ENCODE data around the gene FUBP3. TPM values are rescaled to one million over a fixed set of nuclear protein-coding genes. Genes with fewer than 3 reads are reported as not detected.

The FUBP3 gene
- total RNA-seq, 4 donors from 2014 or later: 10.4 to 75.1 (median 13.0) TPM

DNA sequence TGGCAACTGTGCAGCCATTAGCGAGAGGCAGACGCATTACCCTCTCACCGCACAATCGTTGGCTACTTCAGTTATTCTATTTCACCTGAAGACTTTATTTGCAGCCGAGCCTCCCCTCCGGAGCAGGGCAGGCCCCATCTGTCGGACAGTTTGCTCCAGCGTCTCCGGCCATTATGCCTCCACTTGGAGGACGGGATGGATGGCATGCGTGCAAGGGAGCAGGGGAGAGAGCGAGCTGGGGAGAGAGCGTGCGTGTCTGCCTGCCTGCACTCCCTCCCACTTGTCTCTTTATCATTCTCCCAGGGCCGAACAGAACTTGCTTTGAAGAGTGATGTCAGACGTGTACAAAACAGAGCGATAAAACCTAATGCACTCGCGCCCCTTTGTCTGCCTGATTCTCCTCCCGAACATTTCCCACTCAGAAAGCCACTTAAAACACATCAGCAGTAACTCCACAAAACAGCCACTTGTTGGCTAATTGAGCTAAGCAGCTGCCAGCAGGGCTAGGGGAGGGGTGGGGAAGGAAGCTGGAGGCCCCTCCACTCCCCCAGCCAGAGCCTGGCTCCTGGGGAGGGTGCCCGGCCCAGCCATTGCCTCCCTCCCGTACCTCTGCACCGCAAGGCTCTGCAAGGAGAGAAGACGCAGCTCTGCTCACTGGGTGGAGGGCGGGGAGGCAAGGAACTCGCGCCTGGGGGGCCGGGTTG, 43.4 kb upstream of the FUBP3 start:
- DNase-seq: no peak
- Histone ChIP-seq H3K27me3 (peaks cover 52 to 71% (median 54%) of the 10 kb centered on the region in 3 donors), H3K9me3 (no peaks in the 10 kb centered on the region), H3K27ac (no peak overlapping the region), H3K4me3 (no peak overlapping the region), H3K4me1 (peaks cover 0 to 4% of the 10 kb centered on the region in 2 donors), H3K36me3 (no peaks in the 10 kb centered on the region)
- TF ChIP-seq POLR2A (IDR thresholded peaks at IDR 0.05): no peak
- intact Hi-C loops (cut with DNase I; ENCODE audit: low total_unique reads) (no loop called here), in situ Hi-C loops (cut with MboI; ENCODE audit: low sequenced_read_pairs in 4 of 4) (no loop called here)
- ATAC-seq: no peak

DNA sequence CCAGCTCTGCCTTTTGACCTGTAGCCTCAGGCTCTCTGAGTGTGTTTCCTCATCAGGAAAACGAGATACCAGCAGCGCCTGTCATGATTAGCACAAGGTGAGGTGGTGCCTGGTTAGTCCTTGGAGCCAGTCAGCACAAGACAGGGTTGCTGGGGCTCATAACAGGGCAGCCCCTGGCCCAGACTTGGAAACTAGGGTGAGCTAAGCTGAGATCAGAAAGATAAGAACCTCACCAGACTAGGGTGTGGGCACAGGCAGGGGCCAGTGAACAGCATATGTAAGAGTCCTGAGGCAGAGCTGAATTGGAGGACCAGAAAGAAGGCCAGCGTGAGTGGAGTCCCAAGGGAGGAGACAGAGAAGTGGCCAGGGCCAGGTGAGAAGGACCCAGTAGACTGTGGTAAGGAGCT, 42.7 kb upstream of the FUBP3 start:
- Histone ChIP-seq H3K4me1 (no peaks in the 10 kb centered on the region), H3K27ac (no peak overlapping the region), H3K9me3 (no peaks in the 10 kb centered on the region), H3K36me3 (no peaks in the 10 kb centered on the region), H3K27me3 (peaks cover 53 to 74% (median 54%) of the 10 kb centered on the region in 3 donors), H3K4me3 (no peak overlapping the region)
- intact Hi-C loops (cut with DNase I; ENCODE audit: low total_unique reads): no loop called here
- in situ Hi-C loops (cut with MboI; ENCODE audit: low sequenced_read_pairs in 4 of 4): no loop called here
- ATAC-seq: no peak
- DNase-seq: no peak
- TF ChIP-seq POLR2A (IDR thresholded peaks at IDR 0.05): no peak
- TF ChIP-seq, protein P1, sequence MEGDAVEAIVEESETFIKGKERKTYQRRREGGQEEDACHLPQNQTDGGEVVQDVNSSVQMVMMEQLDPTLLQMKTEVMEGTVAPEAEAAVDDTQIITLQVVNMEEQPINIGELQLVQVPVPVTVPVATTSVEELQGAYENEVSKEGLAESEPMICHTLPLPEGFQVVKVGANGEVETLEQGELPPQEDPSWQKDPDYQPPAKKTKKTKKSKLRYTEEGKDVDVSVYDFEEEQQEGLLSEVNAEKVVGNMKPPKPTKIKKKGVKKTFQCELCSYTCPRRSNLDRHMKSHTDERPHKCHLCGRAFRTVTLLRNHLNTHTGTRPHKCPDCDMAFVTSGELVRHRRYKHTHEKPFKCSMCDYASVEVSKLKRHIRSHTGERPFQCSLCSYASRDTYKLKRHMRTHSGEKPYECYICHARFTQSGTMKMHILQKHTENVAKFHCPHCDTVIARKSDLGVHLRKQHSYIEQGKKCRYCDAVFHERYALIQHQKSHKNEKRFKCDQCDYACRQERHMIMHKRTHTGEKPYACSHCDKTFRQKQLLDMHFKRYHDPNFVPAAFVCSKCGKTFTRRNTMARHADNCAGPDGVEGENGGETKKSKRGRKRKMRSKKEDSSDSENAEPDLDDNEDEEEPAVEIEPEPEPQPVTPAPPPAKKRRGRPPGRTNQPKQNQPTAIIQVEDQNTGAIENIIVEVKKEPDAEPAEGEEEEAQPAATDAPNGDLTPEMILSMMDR (IDR thresholded peaks at IDR 0.05 in 4 of 5, conservative IDR thresholded peaks at IDR 0.05 in 1 of 5): no peak

DNA sequence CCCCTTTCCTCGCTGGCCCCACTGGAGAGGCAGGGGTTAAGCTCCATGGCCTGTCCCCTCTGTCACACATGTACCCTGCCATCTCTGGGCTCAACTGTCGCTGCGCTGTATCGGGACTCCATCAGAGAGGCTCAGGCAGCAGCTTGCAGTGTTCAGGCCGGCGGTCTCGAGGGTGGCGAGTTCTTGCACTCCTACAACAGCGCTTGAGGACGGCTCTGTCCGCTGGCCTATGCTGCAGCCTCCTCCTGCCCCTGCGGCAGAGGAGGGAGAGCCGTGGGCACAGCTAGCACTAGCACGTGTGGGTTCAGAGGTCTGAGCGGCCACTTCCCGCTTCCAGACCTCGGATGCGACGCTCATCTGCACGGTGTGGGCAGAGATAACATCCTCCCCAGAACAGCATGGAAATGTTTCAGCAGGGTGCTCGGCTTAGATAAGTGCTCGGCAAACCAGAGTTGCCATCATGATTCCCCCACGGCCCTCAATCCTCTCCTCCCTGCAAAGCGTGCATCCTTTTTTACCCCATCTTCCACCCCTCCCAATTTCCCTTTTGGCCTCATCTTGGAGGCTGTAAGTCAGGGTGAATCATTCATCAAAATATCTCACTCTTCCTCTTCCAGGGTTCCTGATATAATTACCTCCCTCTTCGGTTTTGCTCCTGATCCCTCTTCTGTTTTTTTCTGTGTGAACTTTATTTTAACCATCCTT, 41.9 kb upstream of the FUBP3 start:
- no peak for TF ChIP-seq POLR2A (IDR thresholded peaks at IDR 0.05)
- TF ChIP-seq, protein P1 (IDR thresholded peaks at IDR 0.05 in 4 of 5, conservative IDR thresholded peaks at IDR 0.05 in 1 of 5): no peak
- peaks cover 53 to 79% (median 54%) of the 10 kb centered on the region in 3 donors for H3K27me3 ChIP-seq
- no peak for ATAC-seq
- no peaks in the 10 kb centered on the region for H3K9me3 ChIP-seq
- no peak overlapping the region for H3K4me3 ChIP-seq
- no peaks in the 10 kb centered on the region for H3K36me3 ChIP-seq
- H3K27ac ChIP-seq: no peak overlapping the region
- in situ Hi-C loops (cut with MboI; ENCODE audit: low sequenced_read_pairs in 4 of 4) (no loop called here), intact Hi-C loops (cut with DNase I; ENCODE audit: low total_unique reads) (no loop called here)
- H3K4me1 ChIP-seq: no peaks in the 10 kb centered on the region
- no peak for DNase-seq

DNA sequence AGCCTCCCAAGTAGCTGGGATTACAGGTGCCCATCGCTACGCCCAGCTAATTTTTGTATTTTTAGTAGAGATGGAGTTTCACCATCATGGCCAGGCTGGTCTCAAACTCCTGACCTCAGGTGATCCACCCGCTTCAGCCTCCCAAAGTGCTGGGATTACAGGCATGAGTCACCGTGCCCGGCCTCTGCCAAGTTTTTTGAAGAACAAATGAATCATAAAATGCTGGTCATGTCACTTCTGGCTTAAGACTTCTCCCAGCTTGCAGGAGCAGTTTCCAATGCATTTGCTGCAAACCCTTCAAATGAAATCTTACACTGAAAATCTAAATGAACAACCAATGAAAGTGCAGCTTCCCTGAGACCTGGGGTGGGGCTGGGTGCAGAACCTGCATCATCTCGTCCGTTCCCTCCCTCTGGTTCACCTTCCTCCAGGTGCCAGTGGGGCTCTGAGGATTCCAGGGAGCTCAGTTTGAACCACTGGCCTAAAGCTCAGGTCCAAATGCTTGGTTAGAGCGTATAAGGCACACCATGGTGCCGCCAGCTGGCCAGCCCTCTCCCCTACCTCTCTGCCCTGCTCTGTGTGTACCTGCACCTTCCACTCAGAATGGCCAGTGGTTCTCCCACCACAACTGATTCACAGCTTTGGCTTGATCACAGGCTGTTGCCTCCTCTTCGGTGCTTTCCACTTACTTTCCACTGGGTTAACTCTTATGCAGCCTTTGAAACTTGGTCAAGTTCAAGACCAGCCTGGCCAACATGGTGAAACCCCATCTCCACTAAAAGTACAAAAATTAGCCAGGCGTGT, 39.8 kb upstream of the FUBP3 start:
- Histone ChIP-seq H3K36me3 (no peaks in the 10 kb centered on the region), H3K4me3 (no peak overlapping the region), H3K27me3 (peaks cover 44 to 66% (median 53%) of the 10 kb centered on the region in 3 donors), H3K9me3 (no peaks in the 10 kb centered on the region), H3K27ac (no peak overlapping the region), H3K4me1 (no peaks in the 10 kb centered on the region)
- in situ Hi-C loops (cut with MboI; ENCODE audit: low sequenced_read_pairs in 4 of 4) (no loop called here), intact Hi-C loops (cut with DNase I; ENCODE audit: low total_unique reads) (no loop called here)
- TF ChIP-seq, protein P1 (IDR thresholded peaks at IDR 0.05 in 4 of 5, conservative IDR thresholded peaks at IDR 0.05 in 1 of 5): no peak
- no peak for TF ChIP-seq POLR2A (IDR thresholded peaks at IDR 0.05)
- ATAC-seq (no peak), DNase-seq (peak in 1 of 2 donors; percentile 22)

DNA sequence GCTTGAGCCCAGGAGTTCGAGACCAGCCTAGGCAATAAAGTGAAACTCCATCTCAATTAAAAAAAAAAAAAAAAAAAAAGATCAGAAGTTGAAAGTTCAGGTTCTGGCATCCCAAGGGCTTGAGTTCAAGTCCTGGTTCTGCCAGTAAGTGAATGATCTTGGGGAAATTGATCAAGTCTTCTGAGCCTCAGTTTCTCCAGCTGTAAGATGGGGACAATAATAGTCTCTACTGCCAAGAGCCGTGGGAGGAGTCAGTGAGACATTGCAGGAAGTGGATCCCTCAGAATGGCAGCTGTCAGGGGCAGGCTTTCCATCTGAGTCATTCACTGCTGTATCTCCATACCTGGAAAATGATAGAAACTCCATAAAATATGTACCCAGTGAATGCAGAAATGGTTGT, 37.8 kb upstream of the FUBP3 start:
- no peaks in the 10 kb centered on the region for H3K9me3 ChIP-seq
- no peak overlapping the region for H3K4me3 ChIP-seq
- TF ChIP-seq POLR2A (IDR thresholded peaks at IDR 0.05): no peak
- TF ChIP-seq, protein P1 (IDR thresholded peaks at IDR 0.05 in 4 of 5, conservative IDR thresholded peaks at IDR 0.05 in 1 of 5): no peak
- H3K36me3 ChIP-seq: no peaks in the 10 kb centered on the region
- intact Hi-C loops (cut with DNase I; ENCODE audit: low total_unique reads): no loop called here
- in situ Hi-C loops (cut with MboI; ENCODE audit: low sequenced_read_pairs in 4 of 4): no loop called here
- DNase-seq (no peak), ATAC-seq (no peak)
- H3K27ac ChIP-seq: no peak overlapping the region
- H3K27me3 ChIP-seq: peaks cover 27 to 47% (median 34%) of the 10 kb centered on the region in 3 donors
- H3K4me1 ChIP-seq: no peaks in the 10 kb centered on the region

All from gastrocnemius medialis (tissue), 4 donors.